Breast epithelium (tissue), 4 donors: ENCODE measurements around the gene KRTAP5-7. TPM values are rescaled to one million over a fixed set of nuclear protein-coding genes. Genes with fewer than 3 reads are reported as not detected.
A peak's percentile ranks its signal among the peaks of the same experiment; 100 is the strongest.

Experiments
- DNase-seq, 2 donors: peaks; one replicate each; pipeline ENCODE4 v3.0.0-alpha.2; 2019; ENCODE audit warnings: low spot score in 2 of 2
- H3K27ac ChIP-seq, 2 donors: fragments of 200-600 bp; sonication (generic) in 1 of 2; one replicate each; pipeline ENCODE4 v1.5.1; 2016 to 2019; ENCODE audit warnings: mild to moderate bottlenecking in 1 of 2
- H3K27me3 ChIP-seq, 2 donors: fragments of 200-600 bp; sonication (generic) in 1 of 2; one replicate each; pipeline versions ENCODE4 v1.5.1 to v1.6.0; 2017 to 2019; ENCODE audit warnings: control low read depth in 1 of 2, mild to moderate bottlenecking in 1 of 2
- H3K36me3 ChIP-seq: fragments of 200-600 bp; one replicate; pipeline ENCODE4 v1.5.1; 2019
- H3K4me1 ChIP-seq, 2 donors: fragments of 200-600 bp; sonication (generic); one replicate each; pipeline ENCODE4 v1.5.1; 2016 to 2019; ENCODE audit warnings: control low read depth in 1 of 2
- H3K4me3 ChIP-seq, 3 donors: fragments of 200-600 bp; sonication (generic); 1 replicate in 2 of 3; 2 replicates in 1 of 3; pipeline ENCODE4 v1.5.1; 2016 to 2019; ENCODE audit warnings: mild to moderate bottlenecking in 3 of 3, moderate library complexity in 2 of 3
- H3K9me3 ChIP-seq, 2 donors: fragments of 200-600 bp; sonication (generic) in 1 of 2; one replicate each; pipeline ENCODE4 v1.5.1; 2016 to 2019; ENCODE audit warnings: control low read depth in 1 of 2
- CTCF ChIP-seq, 3 donors: fragments of 450-650 bp; IDR thresholded peaks; one replicate each; pipeline ENCODE4 v1.5.1; 2016 to 2017; ENCODE audit warnings: antibody characterized with exemption in 3 of 3, mild to moderate bottlenecking in 3 of 3, moderate library complexity in 3 of 3
- POLR2A ChIP-seq: fragments of 450-650 bp; IDR thresholded peaks from one replicate; pipeline ENCODE4 v1.6.1; 2016; ENCODE audit warnings: antibody characterized with exemption, mild to moderate bottlenecking, moderate library complexity
- POLR2AphosphoS5 ChIP-seq, 3 donors: sonication (generic); formaldehyde crosslinking; IDR thresholded peaks; one replicate each; pipeline ENCODE4 v1.6.1; 2017; ENCODE audit warnings: antibody characterized with exemption in 3 of 3
- intact Hi-C: fragments of 100-400 bp; cut with DNase I; formaldehyde crosslinking; loops from one replicate; pipeline ENCODE4 v1.15.1; 2023; ENCODE audit warnings: low total_unique reads
- total RNA-seq, 3 donors: library from RNA; depleted of rRNA; stranded (reverse); fragments of >200 nt; gene quantifications; one replicate each; pipeline ENCODE4 v1.1.0, GENCODE V29; 2016

Gene KRTAP5-7
- total RNA-seq, 3 donors from 2014 or later: 0.16 TPM; not detected in 2

GRCh38 chr11:71518506-71519471 is 8.3 kb upstream of the KRTAP5-7 start:
- Histone ChIP-seq H3K9me3 (no peaks in the 10 kb centered on the region), H3K36me3 (no peaks in the 10 kb centered on the region), H3K4me1 (no peaks in the 10 kb centered on the region), H3K4me3 (no peak overlapping the region), H3K27me3 (no peaks in the 10 kb centered on the region), H3K27ac (no peak overlapping the region)
- intact Hi-C loops: no loop called here
- TF ChIP-seq POLR2AphosphoS5 (IDR thresholded peaks at IDR 0.05) (no peak), CTCF (IDR thresholded peaks at IDR 0.05) (no peak), POLR2A (no peak)
- DNase-seq: no peak

- no peak for DNase-seq
- TF ChIP-seq POLR2A: no peak
- no peak for TF ChIP-seq CTCF (IDR thresholded peaks at IDR 0.05)
- TF ChIP-seq POLR2AphosphoS5 (IDR thresholded peaks at IDR 0.05): no peak
- Histone ChIP-seq H3K9me3 (no peaks in the 10 kb centered on the region), H3K4me3 (no peak overlapping the region), H3K27me3 (no peaks in the 10 kb centered on the region), H3K27ac (no peak overlapping the region), H3K36me3 (no peaks in the 10 kb centered on the region), H3K4me1 (no peaks in the 10 kb centered on the region)
- intact Hi-C loops: no loop called here
These were observed 7.5 kb upstream of the KRTAP5-7 start for GRCh38 chr11:71519546-71519945.

GRCh38 chr11:71525188-71525937 is 1.7 kb upstream of the KRTAP5-7 start:
- DNase-seq: peak in 1 of 2 donors; percentile 22
- TF ChIP-seq POLR2A (no peak), POLR2AphosphoS5 (IDR thresholded peaks at IDR 0.05) (no peak), CTCF (IDR thresholded peaks at IDR 0.05) (no peak)
- H3K4me3 ChIP-seq: no peak overlapping the region
- no peak overlapping the region for H3K27ac ChIP-seq
- no peaks in the 10 kb centered on the region for H3K27me3 ChIP-seq
- no peaks in the 10 kb centered on the region for H3K36me3 ChIP-seq
- peaks cover 7 to 13% of the 10 kb centered on the region in 2 donors for H3K9me3 ChIP-seq
- intact Hi-C loops: no loop called here
- H3K4me1 ChIP-seq: no peaks in the 10 kb centered on the region

- Histone ChIP-seq H3K27ac (no peak overlapping the region), H3K4me3 (no peak overlapping the region), H3K9me3 (peaks cover 7 to 13% of the 10 kb centered on the region in 2 donors), H3K36me3 (no peaks in the 10 kb centered on the region), H3K27me3 (no peaks in the 10 kb centered on the region), H3K4me1 (no peaks in the 10 kb centered on the region)
- TF ChIP-seq POLR2A (no peak), POLR2AphosphoS5 (IDR thresholded peaks at IDR 0.05) (no peak), CTCF (IDR thresholded peaks at IDR 0.05) (no peak)
- intact Hi-C loops: no loop called here
- DNase-seq: peak in 1 of 2 donors; percentile 10
These were observed 1.1 kb upstream of the KRTAP5-7 start for GRCh38 chr11:71525938-71526495.
